Measurements from ENCODE around the gene SLC44A1.

SLC44A1 gene

DNA sequence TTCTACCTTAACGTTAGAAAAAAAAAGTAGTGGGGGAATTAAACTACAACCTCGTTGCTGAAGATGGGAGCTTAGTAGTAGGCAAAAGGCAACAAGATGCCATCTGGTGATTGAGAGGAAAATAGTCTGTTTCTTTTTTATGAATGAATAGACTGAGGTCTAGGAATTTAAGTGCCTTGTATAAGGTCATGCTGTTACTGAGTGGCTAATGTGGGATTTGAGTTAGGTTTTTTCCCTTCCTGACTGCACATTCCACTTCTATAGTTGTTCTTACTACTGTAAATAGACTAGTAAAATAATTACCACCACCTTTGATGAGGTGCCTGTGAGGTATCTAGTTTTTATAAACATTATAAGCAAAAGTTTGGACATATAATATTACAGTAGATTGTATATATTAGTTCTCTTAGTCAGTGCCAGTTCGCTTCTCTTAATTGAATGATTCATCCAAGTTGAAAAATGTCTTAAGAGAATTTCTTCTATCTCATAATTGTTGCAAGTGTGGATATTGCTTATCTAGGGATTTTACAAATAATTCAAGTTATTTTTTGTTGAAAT is 222.5 kb downstream of the SLC44A1 start:
- DNase-seq (ENCODE audit: low read depth) = no peak

- no peak for DNase-seq (ENCODE audit: low read depth)
These were observed 224.4 kb downstream of the SLC44A1 start for GRCh38 chr9:105468875-105469274.

DNA sequence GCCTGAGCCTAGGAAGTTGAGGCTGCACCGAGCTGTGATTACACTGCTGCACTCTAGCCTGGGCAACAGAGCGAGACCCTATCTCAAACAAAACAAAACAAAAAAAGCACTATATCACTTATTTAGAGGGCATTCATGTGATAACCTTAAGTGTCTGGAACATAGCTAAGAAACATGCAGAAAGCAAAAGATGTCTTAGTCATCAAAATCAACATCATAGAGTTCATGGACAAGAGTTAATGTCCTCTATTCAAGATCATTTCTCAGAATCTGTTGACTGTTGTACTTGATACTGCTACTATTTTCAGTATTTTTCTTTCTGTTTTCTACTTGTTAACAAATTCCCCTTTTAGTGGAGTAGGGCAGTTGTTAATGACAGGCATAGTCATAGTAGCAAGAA is 228.8 kb downstream of the SLC44A1 start:
- DNase-seq (ENCODE audit: low read depth) = no peak

GRCh38 chr9:105475302-105475701 is 230.9 kb downstream of the SLC44A1 start:
- peak; percentile 41 for DNase-seq (ENCODE audit: low read depth)

GRCh38 chr9:105479846-105480245 is 235.4 kb downstream of the SLC44A1 start:
- DNase-seq (ENCODE audit: low read depth) = no peak

DNA sequence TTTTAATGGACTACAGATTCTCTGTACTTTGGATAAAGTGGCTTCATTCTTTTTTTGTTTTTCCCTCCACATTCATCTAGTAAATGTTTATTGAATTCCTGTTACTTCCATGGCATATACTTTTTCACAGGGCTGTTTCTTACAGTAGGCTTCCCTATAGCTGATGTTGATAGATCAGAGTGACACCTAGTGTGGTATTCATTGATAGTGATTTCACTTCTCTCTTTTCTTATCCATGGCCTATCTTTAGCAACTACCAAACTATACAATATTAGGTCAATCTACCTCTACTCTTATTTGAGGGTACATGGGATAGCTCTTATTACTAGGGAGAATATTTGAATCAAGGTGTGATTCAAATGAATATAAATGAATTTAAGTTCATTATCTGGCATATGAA is 239.2 kb downstream of the SLC44A1 start:
- DNase-seq (ENCODE audit: low read depth) = no peak

DNA sequence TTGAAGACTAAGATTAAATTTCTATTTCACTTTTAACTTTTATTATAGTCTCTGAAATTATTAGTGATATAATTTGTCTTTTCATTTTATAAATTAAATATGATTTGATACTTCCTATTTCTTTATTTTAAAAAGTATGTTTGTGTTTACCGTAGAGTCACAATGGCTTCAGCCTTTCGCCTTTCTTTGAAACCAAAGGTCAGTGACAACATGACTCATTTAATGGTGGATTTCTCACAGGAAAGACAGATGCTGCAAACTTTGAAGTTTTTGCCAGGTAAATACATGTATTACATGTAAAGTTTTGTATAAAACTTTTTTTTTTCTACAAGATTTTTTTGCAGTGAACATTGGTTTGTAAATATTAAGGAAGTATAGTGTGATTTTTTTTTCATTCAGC is 239.8 kb downstream of the SLC44A1 start:
- no peak for DNase-seq (ENCODE audit: low read depth)

GRCh38 chr9:105485131-105485530 is 240.7 kb downstream of the SLC44A1 start:
- no peak for DNase-seq (ENCODE audit: low read depth)
